HG02588 (cell line): ENCODE results near the gene PICK1.
"Not testable (repeated sequence)": the region's sequence is repeated elsewhere in the genome, so short reads cannot be mapped to it uniquely, and the experiment has no call there.

Source experiments
- ATAC-seq: cut with Tn5 transposase; IDR thresholded peaks from one replicate; pipeline ENCODE4 v1.9.1; 2021; ENCODE audit warnings: mild to moderate bottlenecking, moderate library complexity; ENCODE audit not compliant: unreplicated experiment

PICK1 gene

DNA sequence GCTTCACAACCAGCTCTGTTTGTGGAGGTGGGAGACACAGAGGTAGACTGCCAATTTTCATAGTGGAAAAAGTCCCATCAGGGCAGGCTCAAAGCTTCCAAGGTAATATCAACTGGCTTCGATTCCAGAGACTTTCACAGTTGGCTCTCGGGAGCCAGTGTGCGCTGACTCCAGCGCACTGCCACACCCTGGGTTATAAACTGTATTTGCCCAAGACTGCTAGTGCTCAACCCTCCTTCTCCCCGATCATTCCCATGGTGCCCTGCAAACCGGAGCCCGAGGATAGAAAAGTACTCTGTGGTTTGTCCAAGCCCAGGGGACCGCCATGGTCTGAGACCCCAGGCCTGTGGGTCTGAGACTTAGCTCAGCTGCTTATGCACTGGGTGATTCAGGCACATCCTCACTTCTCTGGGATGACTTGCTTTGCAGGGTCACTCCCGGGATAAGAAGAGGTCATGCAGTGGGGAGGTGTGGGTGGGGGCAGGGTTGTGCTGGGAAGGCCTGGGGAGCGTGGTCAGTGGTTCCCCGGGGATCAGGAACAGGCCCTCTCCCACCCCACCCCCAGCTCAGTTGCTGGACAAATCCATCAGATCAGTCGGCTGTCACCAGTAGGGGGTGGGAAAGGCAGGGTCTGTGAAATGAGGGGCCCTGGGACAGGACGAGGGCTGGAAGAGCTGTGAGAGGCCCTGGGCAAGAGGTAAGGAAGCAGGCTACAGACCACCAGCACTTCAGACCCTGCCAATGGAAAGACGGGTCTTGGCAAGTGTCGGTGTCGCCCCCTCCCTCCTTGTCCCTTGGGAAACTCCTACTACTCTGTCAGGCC, 26.7 kb upstream of the PICK1 start:
- no peak for ATAC-seq

DNA sequence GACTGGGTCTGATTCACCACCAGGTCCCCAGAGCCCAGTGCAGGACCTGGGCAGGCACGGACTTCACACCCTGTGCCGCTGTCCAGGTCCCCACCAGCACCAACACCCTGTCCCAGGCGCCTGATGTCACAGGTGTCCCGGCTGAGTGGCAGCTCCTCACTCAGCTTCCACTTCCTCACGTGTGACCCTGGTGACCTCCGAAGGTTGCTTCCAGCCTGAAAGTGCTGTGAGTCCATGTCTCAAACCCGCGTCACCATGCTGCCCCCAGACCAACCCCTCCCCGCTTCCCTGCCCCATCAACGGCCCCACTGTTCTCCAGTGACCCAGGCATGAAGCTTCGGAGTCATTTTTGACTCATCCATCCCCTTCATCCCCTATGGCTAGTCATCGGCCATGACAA, 25.7 kb upstream of the PICK1 start:
- ATAC-seq = no peak

DNA sequence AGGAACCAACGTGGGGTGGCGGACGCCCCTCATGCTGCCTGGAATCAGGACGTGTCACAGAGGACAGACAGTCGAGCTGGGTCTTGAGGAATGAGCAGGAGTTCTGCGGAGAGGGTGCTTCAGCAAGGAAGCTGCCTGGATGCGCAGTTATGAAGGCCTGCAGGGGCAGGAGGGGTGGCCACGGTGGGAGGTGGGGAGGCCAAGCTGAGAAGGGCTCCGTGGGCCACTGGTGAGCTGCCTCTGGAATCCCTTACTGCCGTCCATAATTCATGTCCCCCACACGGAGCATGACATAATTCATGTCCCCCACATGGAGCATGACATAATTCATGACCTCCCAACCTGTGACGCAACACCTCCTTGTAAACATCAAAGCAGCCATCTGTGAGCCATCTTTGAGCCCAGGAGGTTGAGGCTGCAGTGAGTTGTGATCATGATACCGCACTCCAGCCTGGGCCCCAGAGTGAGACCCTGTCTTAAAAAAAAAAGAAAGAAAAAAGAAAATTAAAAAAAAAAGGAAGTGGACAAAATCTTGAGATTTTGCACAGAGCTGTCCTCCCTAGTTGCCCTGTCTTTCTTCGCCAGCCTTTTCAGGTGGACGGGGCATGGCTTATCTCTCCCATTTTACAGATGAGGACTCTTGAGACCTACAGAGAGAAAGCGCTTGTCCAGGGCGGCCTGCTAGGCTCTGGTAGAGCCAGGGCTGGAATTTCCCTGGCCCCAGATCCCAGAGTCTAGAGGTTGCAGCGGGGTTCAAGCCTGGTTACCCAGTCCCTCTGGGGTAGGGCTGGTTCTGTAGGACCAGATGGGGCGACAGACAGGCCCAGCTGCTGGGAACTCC, 24.3 kb upstream of the PICK1 start:
- no peak for ATAC-seq

DNA sequence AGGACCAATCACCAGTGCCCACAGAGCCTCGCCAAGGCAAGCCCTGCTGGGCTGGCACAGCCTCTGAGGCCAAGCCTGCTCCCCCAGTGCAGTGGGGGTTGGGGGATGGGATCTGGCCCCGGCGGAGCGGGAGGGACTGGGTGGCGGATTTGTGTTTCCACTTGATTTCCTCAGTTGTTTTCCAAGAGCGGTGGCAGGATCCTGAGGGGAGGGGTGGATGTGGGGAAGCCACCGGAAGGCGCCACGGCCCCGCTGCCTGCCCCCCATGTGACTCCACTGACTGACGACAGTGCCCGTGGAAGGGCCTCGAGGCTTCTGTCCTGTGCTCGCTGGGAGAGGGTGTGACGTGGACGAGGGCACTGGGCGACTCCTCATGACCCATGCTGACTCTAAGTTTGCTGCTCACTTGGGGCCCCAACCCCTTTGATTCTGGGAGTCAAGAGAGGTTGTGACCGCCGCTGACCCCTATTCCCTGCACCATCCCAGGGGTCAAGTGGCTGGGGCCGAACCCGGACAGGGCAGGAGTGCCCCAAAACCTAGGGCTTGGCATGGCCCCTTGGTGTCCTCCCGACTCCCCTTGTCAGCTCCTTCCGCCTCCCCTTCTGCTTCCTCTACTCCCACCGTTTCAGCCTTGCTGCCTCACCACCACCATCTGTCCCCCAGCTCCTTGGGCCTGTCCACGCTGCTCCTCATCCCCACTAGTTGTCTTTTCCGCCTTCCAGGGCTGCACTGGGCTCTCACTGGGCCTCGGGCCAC, 23.5 kb upstream of the PICK1 start:
- ATAC-seq = no peak

DNA sequence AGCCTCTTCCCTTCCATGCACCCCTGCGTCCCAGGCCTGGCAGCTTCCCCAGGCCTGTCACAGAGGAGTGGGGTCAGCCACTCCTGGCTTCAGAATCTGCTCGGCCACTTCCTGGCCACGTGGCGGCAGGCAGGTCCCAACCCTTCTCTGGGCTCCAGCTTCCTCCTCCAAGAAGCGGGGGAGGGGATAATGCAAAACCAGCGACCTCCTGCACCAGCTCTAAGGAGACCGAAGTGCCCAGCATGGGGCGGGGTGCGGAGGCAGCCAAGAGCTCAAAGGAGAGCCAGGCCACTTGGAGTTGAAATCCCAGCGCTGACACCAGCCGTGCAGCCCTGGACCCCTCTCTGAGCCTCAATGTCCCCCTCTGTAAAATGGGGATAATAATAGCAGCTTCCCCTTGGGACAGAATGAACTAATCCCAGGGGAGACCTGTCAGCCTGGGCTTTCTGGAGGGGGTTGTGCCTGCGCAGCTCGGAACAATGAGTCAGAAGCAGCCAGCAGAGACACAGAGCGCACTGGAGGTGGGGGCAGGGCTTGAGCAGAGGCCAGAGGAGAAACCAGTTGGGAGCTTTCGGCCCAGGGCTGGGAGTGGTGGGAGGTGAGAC, 22.8 kb upstream of the PICK1 start:
- ATAC-seq = no peak

DNA sequence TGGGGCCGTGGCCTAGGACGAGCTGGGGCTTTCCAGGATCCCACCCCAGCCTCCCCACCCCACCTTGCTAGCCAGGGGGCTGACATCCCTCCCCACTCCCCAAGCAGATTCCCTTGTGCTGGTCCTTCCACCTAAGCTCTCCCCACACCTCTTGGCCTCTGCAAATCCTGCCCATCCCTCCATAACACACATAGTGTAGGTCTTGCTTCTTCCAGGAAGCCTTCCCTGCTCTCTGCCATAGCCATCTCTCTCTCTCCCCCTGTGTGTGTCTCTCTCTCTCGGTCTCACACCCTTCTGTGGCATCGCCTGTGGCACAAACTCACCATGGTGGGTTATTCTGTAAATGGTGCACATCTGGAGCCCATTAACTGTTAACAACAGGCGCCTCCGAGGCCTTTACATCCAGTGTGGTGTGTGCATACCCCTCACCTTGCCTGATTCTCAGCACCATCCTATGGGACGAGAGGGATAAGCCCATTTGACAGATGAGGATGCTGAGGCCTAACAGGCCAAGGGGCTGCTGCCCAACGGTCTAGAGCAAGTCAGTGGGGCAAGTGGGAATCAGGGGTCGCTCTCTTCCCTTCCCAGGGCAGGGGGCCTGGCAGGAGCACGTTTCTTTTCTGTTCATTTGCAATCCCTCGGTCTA, 22.2 kb upstream of the PICK1 start:
- no peak for ATAC-seq

DNA sequence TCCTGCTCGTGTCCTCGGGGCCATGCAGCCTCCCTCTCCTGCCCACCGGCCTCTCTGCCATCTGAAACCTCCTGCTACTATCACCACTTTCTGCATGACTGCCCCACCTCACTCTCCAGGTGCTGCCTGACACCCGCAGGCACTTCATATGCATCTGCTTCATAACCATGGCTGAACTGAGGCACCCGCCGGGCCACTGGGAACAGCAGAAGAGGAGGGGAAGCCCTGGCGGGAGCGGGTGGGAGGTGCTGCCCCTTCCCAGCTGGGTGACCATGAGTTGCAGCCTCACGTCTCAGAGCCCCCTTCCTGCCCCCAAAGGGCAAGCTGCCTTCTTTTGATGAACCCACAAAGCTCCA, 21.7 kb upstream of the PICK1 start:
- no peak for ATAC-seq

DNA sequence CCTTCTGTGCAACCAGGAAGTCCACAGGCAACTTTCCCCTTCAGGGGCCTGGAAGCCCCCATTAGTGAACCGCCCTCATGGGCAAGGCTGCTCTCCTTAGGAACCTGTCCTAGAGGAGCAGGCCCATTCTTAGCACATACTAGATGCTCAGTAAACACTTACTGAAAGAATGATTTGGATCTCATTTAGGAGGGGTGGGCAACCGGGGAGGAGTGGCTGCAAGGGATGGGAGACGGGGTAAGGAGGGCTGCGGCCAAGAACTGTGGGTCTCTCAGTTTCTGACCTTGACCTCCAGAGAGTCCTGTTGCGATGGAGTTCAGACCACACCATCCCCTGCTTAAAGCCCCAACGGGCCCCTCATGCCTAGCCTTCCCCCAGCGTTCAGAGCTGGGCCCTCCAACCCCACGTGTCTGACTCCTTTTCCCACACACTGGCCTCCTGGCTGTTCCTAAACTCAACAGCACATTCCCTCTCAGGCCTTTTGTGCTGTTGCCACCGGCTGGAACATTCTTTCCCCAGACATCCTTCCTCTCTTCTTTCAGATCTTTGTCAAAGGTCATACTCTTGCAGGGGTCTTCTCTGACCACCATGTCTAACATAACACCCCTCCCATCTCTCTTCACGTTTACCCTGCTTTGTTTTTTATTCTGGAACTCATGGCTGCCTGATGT, 20.7 kb upstream of the PICK1 start:
- ATAC-seq = no peak

DNA sequence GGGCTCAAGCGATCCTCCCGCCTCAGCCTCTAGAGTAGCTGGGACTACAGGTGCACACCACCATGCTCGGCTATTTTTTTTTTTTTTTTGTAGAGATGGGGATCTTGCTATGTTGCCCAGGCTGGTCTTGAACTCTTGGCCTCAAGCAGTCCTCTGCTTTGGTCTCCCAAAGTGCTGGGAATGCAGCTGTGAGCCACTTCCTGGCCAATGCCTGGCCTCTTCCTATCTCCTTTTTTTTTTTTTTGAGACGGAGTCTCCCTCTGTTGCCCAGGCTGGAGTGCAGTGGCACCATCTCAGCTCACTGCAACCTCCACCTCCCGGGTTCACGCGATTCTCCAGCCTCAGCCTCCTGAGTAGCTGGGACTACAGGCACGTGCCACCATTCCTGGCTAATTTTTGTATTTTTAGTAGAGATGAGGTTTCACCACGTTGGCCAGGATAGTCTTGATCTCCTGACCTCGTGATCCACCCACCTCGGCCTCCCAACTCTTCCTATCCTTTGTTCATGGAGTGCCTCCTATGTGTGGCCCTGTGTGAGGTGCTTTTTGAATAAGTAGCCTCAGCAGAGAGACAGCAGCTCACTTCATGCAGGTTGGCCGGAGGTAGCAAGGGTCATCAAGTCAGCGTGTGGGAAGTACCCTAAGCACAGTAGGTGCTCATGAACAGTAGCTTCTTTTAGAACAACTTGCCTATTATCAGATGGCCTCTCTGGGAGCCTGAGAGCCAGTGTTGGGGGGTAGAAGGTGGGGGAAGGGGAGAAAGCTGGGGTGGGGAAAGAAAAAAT, 19.6 kb upstream of the PICK1 start:
- not testable (repeated sequence) for ATAC-seq

DNA sequence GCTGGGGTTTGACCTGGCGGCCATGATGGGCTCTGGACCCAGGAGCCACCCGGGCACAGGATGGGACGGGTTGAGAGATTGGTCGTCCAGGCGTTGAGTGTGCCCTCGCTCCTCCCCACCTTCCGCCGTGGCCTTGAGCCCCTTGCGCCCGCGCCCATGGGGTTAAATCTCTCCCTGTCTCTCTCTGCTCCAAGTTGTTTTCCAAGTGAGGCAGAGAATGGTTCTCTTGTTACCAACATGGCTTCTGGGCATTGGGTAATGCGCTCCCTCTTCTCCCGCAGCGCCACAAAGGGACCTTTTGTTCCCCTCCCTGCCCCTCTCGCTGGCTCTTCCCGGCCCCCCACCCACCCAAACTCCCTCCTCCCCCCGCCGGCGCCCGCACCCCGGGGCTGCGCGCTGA, 18.8 kb upstream of the PICK1 start:
- no peak for ATAC-seq

DNA sequence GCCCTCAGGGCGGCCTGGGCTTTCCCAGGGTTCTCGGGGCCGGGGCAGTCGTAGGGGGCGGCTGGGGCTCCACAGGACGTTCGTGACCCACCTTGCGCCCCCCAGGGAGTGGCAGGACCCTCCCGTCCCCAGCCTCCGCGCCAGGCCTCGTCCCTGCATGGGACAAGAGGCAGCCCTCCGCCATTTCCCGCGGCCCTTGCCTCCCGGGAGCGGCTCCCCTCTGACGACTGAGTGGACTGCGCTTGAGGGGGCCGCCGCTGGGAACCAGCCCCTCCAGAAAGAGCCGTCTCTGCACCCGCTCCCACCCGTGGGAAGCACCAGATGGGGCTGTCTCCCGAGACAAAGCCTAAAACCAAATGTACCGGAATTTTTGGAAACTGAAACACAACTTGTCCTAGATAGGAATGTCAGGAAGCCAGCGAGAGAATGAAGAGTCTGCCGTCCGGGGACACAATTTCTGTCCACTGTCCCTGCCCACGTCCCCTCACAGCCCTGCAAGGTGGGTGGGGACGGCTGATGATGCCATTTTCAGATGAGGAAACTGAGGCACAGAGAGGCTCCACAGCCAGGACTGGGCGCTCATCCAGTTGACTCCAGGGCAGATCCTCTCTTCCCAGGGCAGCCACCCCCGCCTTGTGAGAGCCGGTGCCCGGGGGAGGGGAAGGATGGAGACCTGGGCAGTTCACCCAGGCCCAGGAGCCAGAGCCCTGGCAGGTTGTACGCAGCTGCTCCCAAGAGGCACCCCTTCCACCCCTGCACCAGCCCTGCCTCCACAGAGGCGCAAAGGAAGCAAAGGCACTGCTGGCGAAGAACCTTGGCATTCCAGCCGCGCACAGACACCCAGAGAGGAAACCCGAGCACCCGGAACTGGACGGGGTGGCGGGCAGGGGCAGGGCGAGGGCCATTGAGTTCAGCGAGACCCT, 18.1 kb upstream of the PICK1 start:
- ATAC-seq = no peak

DNA sequence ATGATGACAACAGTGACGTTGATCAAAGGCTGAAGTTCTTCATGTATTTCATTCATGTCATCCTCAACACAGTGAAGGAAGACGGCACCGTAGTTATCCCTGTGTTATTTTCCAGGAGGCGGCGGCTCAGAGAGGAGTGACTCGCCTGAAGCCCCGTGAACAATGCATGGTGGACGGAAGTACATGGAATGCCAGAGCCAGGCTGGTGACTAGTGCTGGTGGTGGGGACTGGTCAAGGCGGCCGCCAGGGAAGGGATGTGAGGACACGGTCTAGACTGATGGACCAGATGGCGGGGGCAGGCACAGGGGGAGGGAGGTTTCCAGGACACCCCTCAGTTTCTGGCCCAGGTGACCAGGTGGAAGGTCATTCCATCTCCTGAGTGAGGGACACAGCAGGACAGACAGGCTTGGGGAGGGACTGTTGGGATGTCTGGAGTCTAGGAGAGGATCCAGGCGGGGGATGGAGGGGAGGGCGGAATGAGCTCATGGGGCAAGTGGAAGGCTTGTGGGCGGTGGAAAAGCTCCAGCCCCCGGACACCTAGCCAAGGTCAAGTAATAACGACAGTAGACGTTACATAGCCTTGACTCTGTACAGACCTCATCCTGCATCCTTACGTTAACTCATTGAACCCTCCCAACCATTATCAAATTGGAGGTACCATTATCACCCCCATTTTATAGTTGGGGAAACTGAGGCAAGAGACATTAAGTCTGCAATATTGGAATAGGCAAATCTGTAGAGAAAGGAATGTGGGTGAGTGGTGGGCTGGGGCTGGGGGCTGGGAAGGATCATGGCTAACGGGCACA, 16.0 kb upstream of the PICK1 start:
- ATAC-seq = no peak

DNA sequence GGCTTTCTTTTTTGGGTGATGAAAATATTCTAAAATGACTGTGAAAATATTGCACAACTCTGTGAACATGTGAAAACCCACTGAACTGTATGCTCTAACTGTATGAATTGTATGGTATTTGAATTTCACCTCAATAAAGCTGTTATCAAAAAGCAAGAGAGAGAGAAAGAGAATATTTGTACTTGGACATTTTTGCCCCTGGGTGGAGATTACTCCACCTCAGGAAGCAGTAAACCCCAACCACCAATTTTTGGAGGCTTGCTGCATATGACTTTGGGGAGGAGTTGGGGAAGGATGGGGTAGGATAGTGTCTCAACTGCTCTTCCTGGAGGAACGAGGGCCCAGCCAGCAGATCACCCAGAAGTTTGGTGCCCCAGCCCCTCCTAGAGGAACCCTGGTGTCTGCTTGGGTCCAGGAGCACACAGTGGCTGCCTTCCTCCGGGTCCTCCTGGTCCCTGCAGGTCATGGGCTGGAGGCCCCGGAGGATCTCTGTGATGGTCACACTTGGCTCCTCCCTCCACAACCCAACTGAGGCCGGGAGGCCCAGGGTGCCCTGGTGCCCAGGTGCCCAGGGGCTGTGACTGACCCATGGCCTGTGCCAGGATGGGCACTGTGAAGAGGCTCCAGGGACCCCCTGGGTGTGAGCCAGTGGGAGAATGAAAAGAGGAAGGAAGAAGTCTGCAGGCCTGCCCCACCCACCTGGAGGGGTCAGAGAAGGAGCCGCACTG, 15.3 kb upstream of the PICK1 start:
- ATAC-seq = no peak

DNA sequence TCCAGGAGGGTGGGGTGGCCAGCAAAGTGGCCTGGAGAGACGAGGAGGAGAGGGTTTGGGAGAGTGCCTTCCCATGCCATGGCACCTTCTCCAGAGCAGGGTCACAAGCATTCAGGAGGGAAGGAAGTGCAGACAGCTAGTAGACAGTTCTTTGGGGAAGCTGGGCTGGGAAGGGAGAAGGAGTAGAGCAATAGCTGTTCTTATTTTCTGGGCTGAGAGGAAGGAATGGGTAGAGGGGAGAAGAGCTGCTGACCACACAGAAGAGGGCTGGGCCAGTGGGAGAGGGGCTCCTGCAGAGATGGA, 14.8 kb upstream of the PICK1 start:
- no peak for ATAC-seq

DNA sequence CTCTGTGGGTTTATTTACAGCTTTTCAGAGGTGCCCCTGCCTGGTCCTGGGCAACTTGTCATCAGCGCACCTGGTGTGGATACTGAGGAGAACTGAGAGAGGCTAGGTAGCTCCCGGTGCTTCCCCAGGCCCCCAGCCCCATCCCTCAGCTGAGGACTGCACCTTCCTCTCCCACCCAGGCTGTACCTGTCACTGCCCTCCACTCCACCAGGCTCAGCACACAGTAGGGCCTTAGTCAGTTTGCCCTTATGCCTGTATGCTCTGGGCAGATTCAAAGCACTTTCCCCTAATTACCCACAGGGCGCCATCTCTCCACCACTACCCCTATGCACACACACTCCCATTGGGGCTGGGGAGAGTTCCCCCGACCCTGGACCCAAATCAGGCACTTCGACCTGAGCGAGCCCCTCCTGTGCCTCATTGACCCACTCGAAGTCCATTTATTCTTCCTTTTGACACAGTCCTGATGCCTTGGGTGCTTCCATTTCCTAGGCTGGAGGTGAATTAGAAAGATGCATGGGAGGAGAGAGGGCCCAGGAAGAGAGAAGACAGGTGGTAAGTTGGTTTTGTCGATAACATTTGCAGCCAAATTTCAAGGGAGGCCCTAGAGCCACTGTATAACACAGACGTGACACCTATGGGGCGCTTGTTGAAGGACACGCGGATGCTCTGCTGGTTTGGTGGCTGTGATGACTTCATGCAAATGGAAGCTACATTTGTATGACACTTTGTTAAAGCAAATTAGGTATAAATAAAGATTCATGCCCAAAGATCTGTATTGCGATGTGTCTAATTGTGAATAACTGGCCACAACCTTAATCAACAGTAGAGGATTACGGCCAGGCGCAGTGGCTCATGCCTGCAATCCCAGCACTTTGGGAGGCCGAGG, 13.8 kb upstream of the PICK1 start:
- ATAC-seq = no peak
